Measurements from ENCODE around the gene TMEM63A. TPM values are rescaled to one million over a fixed set of nuclear protein-coding genes. Genes with fewer than 3 reads are reported as not detected.
A peak's percentile ranks its signal among the peaks of the same experiment; 100 is the strongest.

Gene TMEM63A
- total and polyA plus RNA-seq, 2 of the 13 experiments (the other 11 are each of a cell fraction or from before 2014, with no cell fraction given): 23.9 to 53.3 TPM

DNA sequence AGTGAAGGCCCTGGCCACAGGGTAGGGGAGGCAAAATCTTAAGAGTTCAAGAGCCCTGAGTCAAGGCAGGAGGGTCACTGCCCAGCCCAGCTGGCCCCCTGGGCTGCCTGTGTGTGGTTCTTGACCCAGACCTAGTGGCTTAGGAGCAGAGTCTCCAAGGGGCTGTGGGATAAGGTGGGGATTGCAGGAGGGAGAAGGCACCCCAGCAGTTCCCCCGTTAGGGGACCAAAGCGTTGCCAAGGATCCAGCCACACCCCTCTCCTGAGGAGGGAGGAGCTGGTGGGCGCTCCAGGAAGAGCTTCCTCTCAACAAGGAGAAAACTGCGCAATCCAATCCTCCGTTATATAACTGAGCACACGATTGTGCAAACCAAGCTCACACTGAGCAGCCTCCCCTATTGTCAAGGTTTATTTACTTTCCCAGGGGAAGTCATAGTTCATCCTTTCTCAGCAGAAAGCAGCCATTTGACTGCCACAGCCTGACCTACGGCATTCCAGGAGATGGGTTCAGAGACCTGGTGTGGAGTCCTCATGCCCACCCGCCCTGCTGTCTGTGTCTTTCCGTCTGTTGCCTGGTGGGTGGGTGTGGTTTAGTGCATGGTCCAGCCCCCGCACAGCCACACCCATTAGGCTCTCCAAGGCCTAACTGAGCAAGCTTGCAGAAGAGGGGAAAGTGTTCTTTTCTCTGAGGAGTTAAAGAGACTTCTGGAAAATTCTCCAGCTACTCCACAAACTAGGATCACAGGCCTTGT, 68.8 kb downstream of the TMEM63A start (continued):
- TF ChIP-seq MYNN (CRISPR knock-in tag; IDR thresholded peaks at IDR 0.05; ENCODE audit: low read depth): 0 out of 2 replicates have a peak, but pooled peaks have one; percentile 15
- TF ChIP-seq MEIS1 (CRISPR knock-in tag; IDR thresholded peaks at IDR 0.05; ENCODE audit: borderline replicate concordance): peak; percentile 93; the same call in 1 of the 2 replicates
- TF ChIP-seq RARG (CRISPR knock-in tag; IDR thresholded peaks at IDR 0.05; ENCODE audit: low read depth): no peak
- no peak for TF ChIP-seq NFKB2 (CRISPR knock-in tag; IDR thresholded peaks at IDR 0.05; ENCODE audit: borderline replicate concordance)
- no peak for TF ChIP-seq GLI4 (CRISPR knock-in tag; IDR thresholded peaks at IDR 0.05; ENCODE audit: borderline replicate concordance)
- no peak for TF ChIP-seq TOE1 (CRISPR knock-in tag; IDR thresholded peaks at IDR 0.05)
- peak; percentile 91; the same call in 1 of the 2 replicates for TF ChIP-seq ZNF431 (CRISPR knock-in tag; IDR thresholded peaks at IDR 0.05; ENCODE audit: borderline replicate concordance, low read depth)
- TF ChIP-seq ZNF367 (CRISPR knock-in tag; IDR thresholded peaks at IDR 0.05; ENCODE audit: borderline replicate concordance): 0 out of 2 replicates have a peak, but pooled peaks have one; percentile 62
- TF ChIP-seq WIZ (CRISPR knock-in tag; IDR thresholded peaks at IDR 0.05): 0 out of 2 replicates have a peak, but pooled peaks have one; percentile 55
- no peak for TF ChIP-seq BRD4 (CRISPR knock-in tag; IDR thresholded peaks at IDR 0.05)
- peak; percentile 92 for TF ChIP-seq MEF2D (CRISPR knock-in tag; IDR thresholded peaks at IDR 0.05)
- TF ChIP-seq SKI (IDR thresholded peaks at IDR 0.05; ENCODE audit: partially characterized antibody): peak; percentile 99
- TF ChIP-seq, protein P1, sequence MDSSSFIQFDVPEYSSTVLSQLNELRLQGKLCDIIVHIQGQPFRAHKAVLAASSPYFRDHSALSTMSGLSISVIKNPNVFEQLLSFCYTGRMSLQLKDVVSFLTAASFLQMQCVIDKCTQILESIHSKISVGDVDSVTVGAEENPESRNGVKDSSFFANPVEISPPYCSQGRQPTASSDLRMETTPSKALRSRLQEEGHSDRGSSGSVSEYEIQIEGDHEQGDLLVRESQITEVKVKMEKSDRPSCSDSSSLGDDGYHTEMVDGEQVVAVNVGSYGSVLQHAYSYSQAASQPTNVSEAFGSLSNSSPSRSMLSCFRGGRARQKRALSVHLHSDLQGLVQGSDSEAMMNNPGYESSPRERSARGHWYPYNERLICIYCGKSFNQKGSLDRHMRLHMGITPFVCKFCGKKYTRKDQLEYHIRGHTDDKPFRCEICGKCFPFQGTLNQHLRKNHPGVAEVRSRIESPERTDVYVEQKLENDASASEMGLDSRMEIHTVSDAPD (CRISPR knock-in tag; IDR thresholded peaks at IDR 0.05): peak; percentile 93
- peak; percentile 94 for TF ChIP-seq SALL2 (CRISPR knock-in tag; IDR thresholded peaks at IDR 0.05)
- TF ChIP-seq FOXM1 (CRISPR knock-in tag; IDR thresholded peaks at IDR 0.05): no peak
- TF ChIP-seq, protein P2, sequence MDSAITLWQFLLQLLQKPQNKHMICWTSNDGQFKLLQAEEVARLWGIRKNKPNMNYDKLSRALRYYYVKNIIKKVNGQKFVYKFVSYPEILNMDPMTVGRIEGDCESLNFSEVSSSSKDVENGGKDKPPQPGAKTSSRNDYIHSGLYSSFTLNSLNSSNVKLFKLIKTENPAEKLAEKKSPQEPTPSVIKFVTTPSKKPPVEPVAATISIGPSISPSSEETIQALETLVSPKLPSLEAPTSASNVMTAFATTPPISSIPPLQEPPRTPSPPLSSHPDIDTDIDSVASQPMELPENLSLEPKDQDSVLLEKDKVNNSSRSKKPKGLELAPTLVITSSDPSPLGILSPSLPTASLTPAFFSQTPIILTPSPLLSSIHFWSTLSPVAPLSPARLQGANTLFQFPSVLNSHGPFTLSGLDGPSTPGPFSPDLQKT (CRISPR knock-in tag; IDR thresholded peaks at IDR 0.05; ENCODE audit: borderline replicate concordance): no peak
- no peak for TF ChIP-seq SRSF1 (optimal IDR thresholded peaks at IDR 0.05; ENCODE audit: low read depth, low read length)
- TF ChIP-seq ZNF501 (CRISPR knock-in tag; IDR thresholded peaks at IDR 0.05): no peak
- no peak for TF ChIP-seq GTF2F1 (IDR thresholded peaks at IDR 0.05; ENCODE audit: low read length)
- no peak for TF ChIP-seq ZNF615 (CRISPR knock-in tag; IDR thresholded peaks at IDR 0.05; ENCODE audit: borderline replicate concordance)
- TF ChIP-seq, protein P3, sequence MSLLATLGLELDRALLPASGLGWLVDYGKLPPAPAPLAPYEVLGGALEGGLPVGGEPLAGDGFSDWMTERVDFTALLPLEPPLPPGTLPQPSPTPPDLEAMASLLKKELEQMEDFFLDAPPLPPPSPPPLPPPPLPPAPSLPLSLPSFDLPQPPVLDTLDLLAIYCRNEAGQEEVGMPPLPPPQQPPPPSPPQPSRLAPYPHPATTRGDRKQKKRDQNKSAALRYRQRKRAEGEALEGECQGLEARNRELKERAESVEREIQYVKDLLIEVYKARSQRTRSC (CRISPR knock-in tag; IDR thresholded peaks at IDR 0.05; ENCODE audit: low read depth): no peak
- TF ChIP-seq, protein P4, sequence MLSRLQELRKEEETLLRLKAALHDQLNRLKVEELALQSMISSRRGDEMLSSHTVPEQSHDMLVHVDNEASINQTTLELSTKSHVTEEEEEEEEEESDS (CRISPR knock-in tag; IDR thresholded peaks at IDR 0.05; ENCODE audit: borderline replicate concordance): no peak
- peak; percentile 74; the same call in 1 of the 2 replicates for TF ChIP-seq TGIF2 (CRISPR knock-in tag; IDR thresholded peaks at IDR 0.05)
- no peak for TF ChIP-seq PHB2 (IDR thresholded peaks at IDR 0.05; ENCODE audit: partially characterized antibody)
- no peak for TF ChIP-seq ZNF773 (CRISPR knock-in tag; IDR thresholded peaks at IDR 0.05; ENCODE audit: borderline replicate concordance)
- TF ChIP-seq ZNF747 (CRISPR knock-in tag; IDR thresholded peaks at IDR 0.05; ENCODE audit: borderline replicate concordance): peak; percentile 96; the same call in 1 of the 2 replicates
- no peak for TF ChIP-seq SYNCRIP (IDR thresholded peaks at IDR 0.05; ENCODE audit: insufficient read depth, low read depth, low read length)
- peak; percentile 37; the same call in 1 of the 2 replicates for TF ChIP-seq RAD21 (CRISPR knock-in tag; IDR thresholded peaks at IDR 0.05)
- peak; percentile 96 for TF ChIP-seq RCOR2 (CRISPR knock-in tag; IDR thresholded peaks at IDR 0.05)

Data from HepG2 (cell line).